NK-92 treated with Interleukin-12 subunit alpha and Interleukin-12 subunit beta, amount 100 ng/mL, for 24 hours (cell line): ENCODE data around the gene OR1L1.

ENCODE experiments used
- DNase-seq: peaks from one replicate; lab custom pipeline; 2025; lab: John Stamatoyannopoulos, UW

The OR1L1 gene, protein sequence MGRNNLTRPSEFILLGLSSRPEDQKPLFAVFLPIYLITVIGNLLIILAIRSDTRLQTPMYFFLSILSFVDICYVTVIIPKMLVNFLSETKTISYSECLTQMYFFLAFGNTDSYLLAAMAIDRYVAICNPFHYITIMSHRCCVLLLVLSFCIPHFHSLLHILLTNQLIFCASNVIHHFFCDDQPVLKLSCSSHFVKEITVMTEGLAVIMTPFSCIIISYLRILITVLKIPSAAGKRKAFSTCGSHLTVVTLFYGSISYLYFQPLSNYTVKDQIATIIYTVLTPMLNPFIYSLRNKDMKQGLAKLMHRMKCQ

GRCh38 chr9:122661416-122661815 is at the start of gene OR1L1:
Gene OR1L1 (plus strand): TSS chr9:122661716. CDS start chr9:122661716, 0 bp downstream.
- DNase-seq, result no peak

DNA sequence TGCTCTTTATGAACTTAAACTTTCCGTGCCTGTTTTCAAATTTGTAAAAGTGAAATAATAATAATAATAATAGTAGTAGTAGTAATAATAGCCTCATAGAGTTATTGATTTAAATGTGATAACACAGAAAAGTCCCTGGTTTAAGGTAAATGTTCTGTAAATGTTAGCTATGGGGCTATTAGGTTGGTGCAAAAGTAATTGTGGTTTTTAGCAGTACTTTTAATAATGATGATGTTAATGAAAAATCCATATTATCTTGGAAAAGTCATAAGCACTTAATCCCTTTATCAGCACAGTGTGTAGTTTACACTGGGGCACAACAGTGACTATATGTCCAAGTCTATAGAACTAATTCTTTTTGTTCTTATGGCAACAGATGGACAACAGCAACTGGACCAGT is 47.2 kb upstream of the OR1L1 start, which contains the start of gene OR1Q1:
OR1Q1 (plus strand) TSS at position 377 of the 400 bp plus-strand sequence; CDS start at position 377, 0 bp downstream.
- no peak for DNase-seq

- DNase-seq, result no peak
These were observed 41.5 kb upstream of the OR1L1 start for GRCh38 chr9:122619996-122620395.

DNA sequence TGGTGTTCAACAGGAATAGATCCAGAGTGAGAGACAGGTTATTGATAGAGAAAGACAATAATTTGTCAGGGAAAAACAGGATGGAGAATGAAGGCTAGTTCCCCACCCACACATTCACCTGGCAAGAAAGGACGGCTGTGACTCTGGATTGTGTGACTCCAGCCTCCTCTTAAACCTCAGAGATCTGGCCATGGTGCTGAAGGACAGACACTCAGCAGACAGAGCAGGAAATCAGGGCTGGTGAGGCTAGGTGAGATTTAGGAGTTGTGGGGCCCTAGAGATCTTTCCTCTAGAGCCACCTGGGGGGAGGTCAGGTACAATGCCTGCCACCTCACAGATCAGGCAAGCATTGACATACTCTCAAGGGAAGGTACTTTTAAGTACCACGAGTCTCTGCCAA is 19.3 kb upstream of the OR1L1 start:
- no peak for DNase-seq

DNA sequence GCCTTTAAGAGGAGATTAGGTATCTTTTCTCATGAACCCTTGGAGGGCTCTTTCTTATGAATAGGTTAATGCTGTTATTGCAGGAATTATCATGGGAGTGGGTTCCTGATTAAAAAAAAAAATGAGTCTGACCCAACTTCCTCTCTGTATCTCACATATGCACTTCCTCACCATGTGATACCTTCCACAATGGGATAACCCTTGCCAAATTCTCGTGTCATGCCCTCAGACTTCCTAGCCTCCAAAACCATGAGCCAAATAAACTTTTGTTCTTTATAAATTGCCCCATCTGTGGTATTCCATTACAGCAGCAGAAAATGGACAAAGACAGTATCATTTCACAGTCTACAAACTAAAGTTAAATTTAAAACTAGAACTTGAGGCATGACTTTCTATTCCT is 5.1 kb upstream of the OR1L1 start:
- no peak for DNase-seq

DNA sequence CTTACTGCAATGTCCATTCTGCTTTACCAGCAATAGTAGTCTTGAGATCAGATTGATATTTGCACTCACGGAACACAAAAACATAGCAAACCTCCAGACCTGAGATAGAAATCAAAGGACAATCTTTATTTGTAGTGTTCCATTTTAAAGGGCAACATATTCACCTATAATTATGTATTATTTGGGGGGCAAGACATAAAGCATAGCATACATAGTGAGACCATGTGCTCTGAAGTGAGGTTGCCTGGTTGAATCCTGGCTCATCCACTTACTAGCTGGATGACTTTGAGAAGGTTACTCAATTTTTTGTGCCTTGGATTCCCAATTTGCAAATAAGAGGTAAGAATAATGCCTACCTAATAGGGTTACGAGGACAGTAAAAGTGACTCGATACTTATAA is 4.0 kb upstream of the OR1L1 start, which contains the start of gene OR1B1:
OR1B1 (minus strand) TSS at position 101 of the 400 bp plus-strand sequence.
- DNase-seq, result no peak

DNA sequence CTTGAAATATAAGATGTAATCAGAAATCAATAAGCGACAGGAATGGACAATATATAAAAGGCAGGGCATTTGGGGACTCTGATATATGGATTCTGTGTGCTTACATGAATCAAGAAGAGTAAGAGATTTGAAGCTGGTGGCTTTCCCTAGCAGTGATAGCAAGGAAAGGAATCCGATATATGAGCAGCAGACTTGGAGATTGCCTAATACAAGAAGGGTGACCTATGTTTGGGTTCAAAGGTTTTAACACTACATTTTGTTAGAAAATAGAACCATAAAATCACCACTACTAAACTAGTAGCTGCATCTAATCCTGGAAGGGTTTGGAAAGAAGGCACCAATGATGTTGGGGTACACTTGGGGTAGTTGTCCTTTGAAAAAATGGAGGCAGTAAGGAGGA is 11.0 kb downstream of the OR1L1 start:
- no peak for DNase-seq

GRCh38 chr9:122684851-122685250 is 23.3 kb downstream of the OR1L1 start:
- no peak for DNase-seq

GRCh38 chr9:122695696-122696095 is 34.2 kb downstream of the OR1L1 start:
- no peak for DNase-seq
